Measurements from ENCODE around the gene HAPLN3. TPM values are rescaled to one million over a fixed set of nuclear protein-coding genes. Genes with fewer than 3 reads are reported as not detected.

Gene HAPLN3
- total RNA-seq, 1 experiment from 2014 or later: 2.4 TPM

GRCh38 chr15:88877906-88878305 is 17.4 kb downstream of the HAPLN3 start:
- ChIA-PET CTCF (no interaction called here), POLR2A (ENCODE audit: unreplicated experiment) (no interaction called here)
- TF ChIP-seq EZH2 (IDR thresholded peaks at IDR 0.05; ENCODE audit: low read depth) (no peak), CTCF (conservative IDR thresholded peaks at IDR 0.05) (no peak)
- H2AFZ ChIP-seq: no peak overlapping the region
- H3K9me3 ChIP-seq (ENCODE audit: insufficient read depth, low read depth): no peaks in the 10 kb centered on the region
- peaks cover 36% of the 10 kb centered on the region for H3K27me3 ChIP-seq (ENCODE audit: insufficient read depth, low read depth)
- no peaks in the 10 kb centered on the region for H3K4me1 ChIP-seq (replicated peaks; ENCODE audit: insufficient read depth)
- H3K9me2 ChIP-seq (ENCODE audit: insufficient read depth): no peaks in the 10 kb centered on the region
- H3F3A ChIP-seq (ENCODE audit: insufficient read depth, low read depth): no peaks in the 10 kb centered on the region
- intact Hi-C loops (cut with micrococcal nuclease; ENCODE audit: unreplicated experiment): no loop called here
- H3K4me2 ChIP-seq: no peak overlapping the region
- H3K27ac ChIP-seq: no peak overlapping the region
- no peaks in the 10 kb centered on the region for H3K79me2 ChIP-seq (ENCODE audit: low read depth)
- H4K20me1 ChIP-seq (ENCODE audit: insufficient read depth): no peaks in the 10 kb centered on the region
- no peaks in the 10 kb centered on the region for H3K36me3 ChIP-seq (ENCODE audit: low read depth)
- no peak overlapping the region for H3K4me3 ChIP-seq
- DNase-seq: no peak
- BruUV-seq (replicated peaks): no TSS peak

GRCh38 chr15:88877415-88877814 is 17.9 kb downstream of the HAPLN3 start:
- POLR2A ChIA-PET (ENCODE audit: unreplicated experiment): no interaction called here
- CTCF ChIA-PET: no interaction called here
- intact Hi-C loops (cut with micrococcal nuclease; ENCODE audit: unreplicated experiment): no loop called here

GRCh38 chr15:88876573-88876972 is 18.8 kb downstream of the HAPLN3 start:
- H3F3A ChIP-seq (ENCODE audit: insufficient read depth, low read depth): no peaks in the 10 kb centered on the region
- H4K20me1 ChIP-seq (ENCODE audit: insufficient read depth): no peaks in the 10 kb centered on the region
- H3K27ac ChIP-seq: no peak overlapping the region
- TF ChIP-seq CTCF (conservative IDR thresholded peaks at IDR 0.05): no peak
- POLR2A ChIA-PET (ENCODE audit: unreplicated experiment): no interaction called here
- H3K9me2 ChIP-seq (ENCODE audit: insufficient read depth): no peaks in the 10 kb centered on the region
- no peak for DNase-seq
- no TSS peak for BruUV-seq (replicated peaks)
- no peaks in the 10 kb centered on the region for H3K4me1 ChIP-seq (replicated peaks; ENCODE audit: insufficient read depth)
- CTCF ChIA-PET: no interaction called here
- H3K79me2 ChIP-seq (ENCODE audit: low read depth): no peaks in the 10 kb centered on the region
- no peaks in the 10 kb centered on the region for H3K36me3 ChIP-seq (ENCODE audit: low read depth)
- no peak overlapping the region for H3K4me3 ChIP-seq
- H3K9me3 ChIP-seq (ENCODE audit: insufficient read depth, low read depth): no peaks in the 10 kb centered on the region
- H3K27me3 ChIP-seq (ENCODE audit: insufficient read depth, low read depth): peaks cover 50% of the 10 kb centered on the region
- intact Hi-C loops (cut with micrococcal nuclease; ENCODE audit: unreplicated experiment): no loop called here
- no peak overlapping the region for H2AFZ ChIP-seq
- H3K4me2 ChIP-seq: no peak overlapping the region

More at GRCh38 chr15:88877415-88877814, 17.9 kb downstream of the HAPLN3 start:
- H3K79me2 ChIP-seq (ENCODE audit: low read depth): no peaks in the 10 kb centered on the region
- H3K36me3 ChIP-seq (ENCODE audit: low read depth): no peaks in the 10 kb centered on the region
- no peaks in the 10 kb centered on the region for H3K4me1 ChIP-seq (replicated peaks; ENCODE audit: insufficient read depth)
- H3K27me3 ChIP-seq (ENCODE audit: insufficient read depth, low read depth): peaks cover 41% of the 10 kb centered on the region
- no peaks in the 10 kb centered on the region for H3K9me3 ChIP-seq (ENCODE audit: insufficient read depth, low read depth)
- TF ChIP-seq CTCF (conservative IDR thresholded peaks at IDR 0.05): no peak
- no peak for TF ChIP-seq EZH2 (IDR thresholded peaks at IDR 0.05; ENCODE audit: low read depth)
- no peak overlapping the region for H2AFZ ChIP-seq
- no peaks in the 10 kb centered on the region for H4K20me1 ChIP-seq (ENCODE audit: insufficient read depth)
- no peaks in the 10 kb centered on the region for H3F3A ChIP-seq (ENCODE audit: insufficient read depth, low read depth)
- H3K4me2 ChIP-seq: no peak overlapping the region
- DNase-seq: no peak
- no peaks in the 10 kb centered on the region for H3K9me2 ChIP-seq (ENCODE audit: insufficient read depth)
- no peak overlapping the region for H3K4me3 ChIP-seq
- BruUV-seq (replicated peaks): no TSS peak
- H3K27ac ChIP-seq: no peak overlapping the region
